ENCODE data around the gene SCN8A. TPM values are rescaled to one million over a fixed set of nuclear protein-coding genes. Genes with fewer than 3 reads are reported as not detected.
A peak's percentile ranks its signal among the peaks of the same experiment; 100 is the strongest.

The SCN8A gene
- total and polyA plus RNA-seq, 9 donors = 0.21 to 2.9 (median 1.5) TPM

GRCh38 chr12:51751661-51752060 is 160.6 kb downstream of the SCN8A start:
- no peaks in the 10 kb centered on the region for H3K9me3 ChIP-seq
- H3K4me1 ChIP-seq (ENCODE audit: insufficient read depth) = no peaks in the 10 kb centered on the region
- 49 to 52% (median 50%) methylated on average over 2 of the region's 2 CpGs for WGBS, 3 donors
- TF ChIP-seq POLR2A (IDR thresholded peaks at IDR 0.05) (no peak), EP300 (IDR thresholded peaks at IDR 0.05) (no peak), CTCF (IDR thresholded peaks at IDR 0.05) (no peak)
- no peak overlapping the region for H3K4me3 ChIP-seq
- H3K27me3 ChIP-seq = no peaks in the 10 kb centered on the region
- no peak overlapping the region for H3K27ac ChIP-seq
- H3K36me3 ChIP-seq = no peaks in the 10 kb centered on the region
- intact Hi-C loops (cut with DNase I) = no loop called here
- DNase-seq = no peak

- no peaks in the 10 kb centered on the region for H3K27me3 ChIP-seq
- intact Hi-C loops (cut with DNase I) = no loop called here
- 31 to 45% (median 36%) methylated on average over 2 of the region's 2 CpGs for WGBS, 3 donors
- H3K4me3 ChIP-seq = no peak overlapping the region
- H3K27ac ChIP-seq = no peak overlapping the region
- H3K9me3 ChIP-seq = no peaks in the 10 kb centered on the region
- no peak for TF ChIP-seq CTCF (IDR thresholded peaks at IDR 0.05)
- TF ChIP-seq EP300 (IDR thresholded peaks at IDR 0.05) = no peak
- no peak for TF ChIP-seq POLR2A (IDR thresholded peaks at IDR 0.05)
- DNase-seq = peak in 2 of 5 donors; percentile 20 to 48
- H3K36me3 ChIP-seq = no peaks in the 10 kb centered on the region
- H3K4me1 ChIP-seq (ENCODE audit: insufficient read depth) = no peaks in the 10 kb centered on the region
Measured at GRCh38 chr12:51752234-51752889, 161.3 kb downstream of the SCN8A start.

GRCh38 chr12:51753980-51754675 is 163.1 kb downstream of the SCN8A start:
- no peak for DNase-seq

GRCh38 chr12:51755251-51755650 is 164.2 kb downstream of the SCN8A start:
- Histone ChIP-seq H3K27ac (no peak overlapping the region), H3K4me3 (no peak overlapping the region), H3K36me3 (no peaks in the 10 kb centered on the region), H3K27me3 (no peaks in the 10 kb centered on the region), H3K4me1 (ENCODE audit: insufficient read depth) (no peaks in the 10 kb centered on the region), H3K9me3 (no peaks in the 10 kb centered on the region)
- no peak for DNase-seq
- WGBS, 3 donors = 84 to 93% (median 90%) methylated on average over 2 of the region's 2 CpGs
- intact Hi-C loops (cut with DNase I) = no loop called here
- TF ChIP-seq EP300 (IDR thresholded peaks at IDR 0.05) (no peak), POLR2A (IDR thresholded peaks at IDR 0.05) (no peak), CTCF (IDR thresholded peaks at IDR 0.05) (no peak)

More at GRCh38 chr12:51753980-51754675, 163.1 kb downstream of the SCN8A start:
- no peaks in the 10 kb centered on the region for H3K36me3 ChIP-seq
- no peak overlapping the region for H3K4me3 ChIP-seq
- H3K27ac ChIP-seq = no peak overlapping the region
- TF ChIP-seq CTCF (IDR thresholded peaks at IDR 0.05) (no peak), EP300 (IDR thresholded peaks at IDR 0.05) (no peak)
- H3K4me1 ChIP-seq (ENCODE audit: insufficient read depth) = no peaks in the 10 kb centered on the region
- H3K9me3 ChIP-seq = no peaks in the 10 kb centered on the region
- intact Hi-C loops (cut with DNase I) = no loop called here
- H3K27me3 ChIP-seq = no peaks in the 10 kb centered on the region

Measured in ovary (tissue), 9 donors.